Stimulated activated CD8-positive, alpha-beta memory T cell treated with anti-CD3 and anti-CD28 coated beads, Interleukin-7, amount 100 ng/mL, for 4 hours (primary cell): ENCODE results near the gene ADGRA1.

Experiments used
- DNase-seq, 2 donors: peaks; one replicate each; pipeline ENCODE4 v3.0.0-alpha.2; 2020; ENCODE audit warnings: low read depth in 2 of 2

Gene ADGRA1

DNA sequence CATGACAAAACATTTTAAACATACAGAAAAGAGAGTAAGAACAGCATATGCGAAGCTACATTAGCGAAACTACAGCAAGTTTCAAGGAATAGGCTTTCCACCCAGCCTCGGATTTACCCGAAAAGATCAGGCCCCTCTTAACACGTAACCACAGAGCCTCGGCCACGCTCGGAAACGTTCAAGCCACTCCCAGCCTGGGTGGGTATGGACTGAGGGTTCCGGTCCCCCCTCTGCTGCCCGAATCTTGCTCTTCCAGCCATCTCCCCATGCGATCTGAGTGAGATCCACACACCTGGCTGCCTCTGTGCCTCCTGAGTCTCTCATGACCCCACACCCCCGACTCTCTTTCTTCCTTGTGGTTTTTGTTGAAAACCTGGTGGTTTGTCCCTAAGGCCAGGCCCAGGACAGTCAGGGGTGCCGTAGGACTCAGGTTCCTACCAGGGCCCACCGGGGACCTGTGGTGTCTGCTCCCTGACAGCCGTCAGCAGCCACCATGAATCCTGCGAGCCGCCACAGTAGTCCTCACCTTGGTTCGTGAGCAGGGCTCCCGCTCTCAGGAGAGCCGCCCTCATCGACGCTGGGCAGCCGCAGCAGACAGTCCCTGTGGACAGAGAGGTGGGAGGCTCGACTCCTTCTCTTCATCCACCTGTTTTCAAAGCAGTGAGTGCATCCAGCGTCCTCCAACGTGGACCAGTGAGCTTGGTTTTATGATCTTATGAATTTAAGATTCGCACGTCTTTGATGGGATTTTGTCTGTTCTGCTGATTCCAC, 90.8 kb downstream of the ADGRA1 start:
- DNase-seq: no peak

DNA sequence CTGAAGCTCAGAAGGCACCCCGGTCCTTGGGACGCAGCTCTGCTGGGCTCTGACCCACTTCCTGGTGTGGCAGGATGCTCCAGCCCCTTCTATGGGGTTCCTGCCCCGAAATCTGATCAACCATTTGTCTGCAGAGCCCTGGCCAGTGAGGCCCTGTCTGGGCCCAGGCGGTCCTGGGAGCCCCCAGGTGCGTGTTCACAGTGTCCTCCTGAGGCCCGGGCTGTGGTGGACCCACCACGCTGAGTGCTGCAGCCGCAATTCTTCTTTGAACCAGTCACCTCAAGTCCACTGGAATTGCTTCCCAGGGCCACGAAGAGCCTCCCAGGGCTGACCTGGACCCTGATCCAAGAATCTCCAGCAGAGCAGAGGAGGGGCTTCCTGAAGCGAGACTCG, 91.4 kb downstream of the ADGRA1 start:
- DNase-seq: no peak

GRCh38 chr10:133179651-133180050, 91.9 kb downstream of the ADGRA1 start:
- DNase-seq: no peak

GRCh38 chr10:133180192-133180964, 92.7 kb downstream of the ADGRA1 start:
- DNase-seq: no peak

- no peak for DNase-seq
Observed at GRCh38 chr10:133180965-133181639, 93.4 kb downstream of the ADGRA1 start.
